ENCODE measurements around the gene BNC2.

Gene BNC2

DNA sequence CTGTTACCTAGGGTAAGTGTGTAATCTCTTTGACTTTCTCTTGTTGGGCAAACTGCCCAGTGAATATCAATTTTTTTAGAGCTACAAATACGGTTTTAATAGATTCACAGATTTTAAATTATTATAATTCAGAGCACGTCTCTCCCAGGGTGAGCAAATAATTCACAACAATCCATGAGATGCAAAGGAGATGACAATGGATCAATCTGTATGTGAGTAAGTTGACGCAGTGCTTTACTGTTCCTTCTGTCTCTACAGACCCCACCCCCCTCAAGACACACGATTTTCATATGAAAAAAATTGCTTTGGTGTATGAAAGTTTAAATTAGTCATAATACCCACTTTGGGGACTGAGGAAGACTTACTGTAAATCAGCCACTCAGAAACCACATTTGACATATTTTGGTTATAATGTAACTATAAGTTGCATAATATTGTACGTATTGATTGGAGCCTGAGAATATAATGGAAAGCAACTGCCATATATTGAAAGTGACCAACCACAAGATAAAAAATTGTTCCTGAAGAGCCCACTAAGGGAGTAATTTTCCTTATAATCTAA lies 201.7 kb downstream of the BNC2 start:
- TF ChIP-seq, protein P1, sequence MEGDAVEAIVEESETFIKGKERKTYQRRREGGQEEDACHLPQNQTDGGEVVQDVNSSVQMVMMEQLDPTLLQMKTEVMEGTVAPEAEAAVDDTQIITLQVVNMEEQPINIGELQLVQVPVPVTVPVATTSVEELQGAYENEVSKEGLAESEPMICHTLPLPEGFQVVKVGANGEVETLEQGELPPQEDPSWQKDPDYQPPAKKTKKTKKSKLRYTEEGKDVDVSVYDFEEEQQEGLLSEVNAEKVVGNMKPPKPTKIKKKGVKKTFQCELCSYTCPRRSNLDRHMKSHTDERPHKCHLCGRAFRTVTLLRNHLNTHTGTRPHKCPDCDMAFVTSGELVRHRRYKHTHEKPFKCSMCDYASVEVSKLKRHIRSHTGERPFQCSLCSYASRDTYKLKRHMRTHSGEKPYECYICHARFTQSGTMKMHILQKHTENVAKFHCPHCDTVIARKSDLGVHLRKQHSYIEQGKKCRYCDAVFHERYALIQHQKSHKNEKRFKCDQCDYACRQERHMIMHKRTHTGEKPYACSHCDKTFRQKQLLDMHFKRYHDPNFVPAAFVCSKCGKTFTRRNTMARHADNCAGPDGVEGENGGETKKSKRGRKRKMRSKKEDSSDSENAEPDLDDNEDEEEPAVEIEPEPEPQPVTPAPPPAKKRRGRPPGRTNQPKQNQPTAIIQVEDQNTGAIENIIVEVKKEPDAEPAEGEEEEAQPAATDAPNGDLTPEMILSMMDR (IDR thresholded peaks at IDR 0.05; ENCODE audit: low read depth, low read length), result no peak
- no peak overlapping the region for H3K4me3 ChIP-seq (ENCODE audit: low read depth, low read length)

DNA sequence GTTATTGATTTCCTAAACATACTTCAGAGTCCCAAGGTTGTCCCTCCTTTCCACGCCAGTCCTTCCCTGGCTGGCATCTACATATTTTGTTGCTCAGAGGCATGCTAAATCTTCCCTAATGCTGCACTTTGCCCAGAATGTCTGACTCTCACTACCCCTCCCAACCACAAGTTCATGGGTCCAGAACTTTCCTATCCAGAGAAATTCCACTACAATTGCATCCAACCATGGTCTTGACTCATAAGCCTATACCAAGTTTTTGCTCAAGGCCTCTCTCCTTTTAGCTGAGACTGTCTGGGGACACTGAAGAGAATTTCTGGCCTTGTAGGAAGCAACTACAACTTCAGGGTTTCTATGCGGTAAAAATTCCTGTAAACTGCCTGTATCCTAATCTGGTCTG lies 206.3 kb downstream of the BNC2 start:
- H3K4me3 ChIP-seq (ENCODE audit: low read depth, low read length), result no peak overlapping the region
- TF ChIP-seq, protein P1 (IDR thresholded peaks at IDR 0.05; ENCODE audit: low read depth, low read length), result no peak

DNA sequence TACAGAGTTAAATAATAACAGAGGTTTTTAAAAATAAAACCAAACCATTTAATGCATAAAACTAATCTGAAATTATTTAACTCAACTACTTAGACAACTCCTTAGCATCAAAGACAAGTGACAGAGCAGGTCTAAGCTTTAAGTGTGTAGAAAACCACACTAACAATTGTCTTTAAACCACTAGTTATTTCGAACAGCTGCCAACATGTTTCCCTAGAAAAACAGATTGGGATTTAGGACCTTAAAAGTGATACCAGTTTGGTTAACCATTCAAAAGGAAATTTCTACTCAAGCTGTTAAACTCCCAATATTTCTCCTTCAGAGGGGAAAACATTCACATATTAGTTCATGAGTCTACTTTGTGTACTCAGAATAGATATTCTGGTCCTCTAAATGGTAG lies 208.7 kb downstream of the BNC2 start:
- TF ChIP-seq, protein P1 (IDR thresholded peaks at IDR 0.05; ENCODE audit: low read depth, low read length), result no peak

DNA sequence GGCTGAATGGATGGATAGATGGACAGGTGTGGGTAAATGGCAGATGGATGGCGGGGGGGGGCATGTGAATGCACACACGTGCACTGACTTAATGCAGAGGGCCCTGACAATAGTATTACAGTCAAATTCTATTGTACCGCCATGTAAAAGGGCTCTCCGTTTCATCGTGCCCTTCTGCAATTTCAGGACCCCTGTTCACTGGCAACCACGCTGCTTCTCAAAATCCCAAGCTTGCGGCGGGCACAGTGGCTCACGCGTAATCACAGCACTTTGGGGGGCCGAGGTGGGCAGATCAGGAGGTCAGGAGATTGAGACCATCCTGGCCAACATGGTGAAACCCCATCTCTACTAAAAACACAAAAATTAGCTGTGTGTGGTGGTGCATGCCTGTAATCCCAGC lies 211.4 kb downstream of the BNC2 start:
- no peak overlapping the region for H3K4me3 ChIP-seq (ENCODE audit: low read depth, low read length)
- TF ChIP-seq, protein P1 (IDR thresholded peaks at IDR 0.05; ENCODE audit: low read depth, low read length), result no peak

More for the DNA sequence above, 208.7 kb downstream of the BNC2 start:
- no peak overlapping the region for H3K4me3 ChIP-seq (ENCODE audit: low read depth, low read length)

DNA sequence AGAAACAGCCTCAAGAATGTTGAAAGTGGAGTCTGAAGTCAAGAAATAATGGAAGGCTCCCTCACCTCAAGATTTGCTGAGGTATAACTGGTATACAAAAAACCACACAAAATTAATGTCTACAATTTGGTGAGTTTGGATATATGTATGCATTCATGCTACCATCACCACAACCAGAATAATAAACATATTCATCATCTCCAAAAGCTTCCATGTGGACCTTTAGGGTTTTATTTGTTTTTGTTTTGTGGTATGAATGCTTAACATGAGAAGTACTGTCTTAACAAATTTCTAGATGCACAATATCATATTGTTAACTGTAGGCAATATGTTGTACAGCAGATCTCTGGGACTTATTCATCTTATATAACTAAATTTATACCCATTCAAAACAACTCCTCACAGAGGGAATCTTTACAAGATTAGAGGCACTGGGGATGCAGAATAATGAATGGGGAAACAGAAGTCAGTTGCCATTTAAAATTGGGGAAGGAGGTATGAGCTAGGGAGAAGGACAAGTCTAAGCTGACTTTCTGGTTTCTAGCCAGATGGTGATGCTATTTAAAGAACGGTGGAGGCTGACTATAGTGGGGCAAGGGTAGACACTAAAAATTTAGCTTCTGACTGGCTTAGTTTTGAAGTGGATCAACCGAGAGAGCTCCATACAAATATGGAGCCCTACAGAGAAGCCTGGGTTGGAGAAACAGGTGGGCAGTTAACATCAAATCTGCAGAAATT lies 213.9 kb downstream of the BNC2 start:
- no peak overlapping the region for H3K4me3 ChIP-seq (ENCODE audit: low read depth, low read length)
- TF ChIP-seq, protein P1 (IDR thresholded peaks at IDR 0.05; ENCODE audit: low read depth, low read length), result no peak

DNA sequence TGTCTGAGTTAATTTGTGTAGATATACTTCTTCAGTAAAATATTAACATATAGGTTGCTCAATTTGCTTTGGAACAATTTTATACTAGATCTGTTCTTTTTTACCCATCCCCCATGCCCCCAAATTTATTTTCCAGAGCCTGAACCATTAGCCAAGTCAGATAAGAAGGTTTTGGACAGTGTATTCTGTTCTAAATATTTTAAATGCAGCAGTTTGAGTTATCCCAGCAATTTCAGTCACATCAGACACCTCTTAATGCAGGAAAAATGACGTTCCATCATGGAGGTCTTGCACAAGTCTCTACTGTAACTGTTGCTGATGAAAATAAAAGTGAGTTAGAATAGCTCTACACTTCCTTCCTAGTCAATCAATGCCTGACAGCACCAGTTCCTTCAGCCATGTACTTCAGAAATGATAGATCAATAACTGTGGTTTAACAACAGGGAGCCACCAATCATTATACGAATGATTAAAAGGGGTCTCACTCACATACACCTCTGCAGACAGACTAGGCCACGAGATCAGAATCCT lies 215.8 kb downstream of the BNC2 start:
- TF ChIP-seq, protein P1 (IDR thresholded peaks at IDR 0.05; ENCODE audit: low read depth, low read length), result no peak
- no peak overlapping the region for H3K4me3 ChIP-seq (ENCODE audit: low read depth, low read length)
